Measurements from ENCODE around the gene KRTAP5-8.
"Not testable (repeated sequence)": the region's sequence is repeated elsewhere in the genome, so short reads cannot be mapped to it uniquely, and the experiment has no call there.

The KRTAP5-8 gene

GRCh38 chr11:71537977-71538665 is at the start of gene KRTAP5-8:
KRTAP5-8 (plus strand) TSS chr11:71538025; CDS start chr11:71538056, 31 bp downstream.
- not testable (repeated sequence) for DNase-seq

- DNase-seq, result no peak
Observed at GRCh38 chr11:71488681-71489270, 49.0 kb upstream of the KRTAP5-8 start.

- DNase-seq, result no peak
Observed at GRCh38 chr11:71489311-71490043, 48.3 kb upstream of the KRTAP5-8 start.

- DNase-seq, result no peak
Observed at GRCh38 chr11:71490044-71490730, 47.6 kb upstream of the KRTAP5-8 start.

- DNase-seq, result no peak
Observed at GRCh38 chr11:71490731-71491390, 47.0 kb upstream of the KRTAP5-8 start.

GRCh38 chr11:71491531-71491930 is 46.3 kb upstream of the KRTAP5-8 start:
- DNase-seq, result no peak

- no peak for DNase-seq
Observed at GRCh38 chr11:71491940-71492339, 45.9 kb upstream of the KRTAP5-8 start.

- DNase-seq, result no peak
Observed at GRCh38 chr11:71495286-71496230, 42.3 kb upstream of the KRTAP5-8 start.

GRCh38 chr11:71496421-71496820 is 41.4 kb upstream of the KRTAP5-8 start:
- DNase-seq, result no peak

GRCh38 chr11:71498091-71498490 is 39.7 kb upstream of the KRTAP5-8 start:
- DNase-seq, result no peak

- no peak for DNase-seq
Observed at GRCh38 chr11:71499125-71499524, 38.7 kb upstream of the KRTAP5-8 start.

- no peak for DNase-seq
Observed at GRCh38 chr11:71499546-71499945, 38.3 kb upstream of the KRTAP5-8 start.

- DNase-seq, result peak; percentile 44
Observed at GRCh38 chr11:71500601-71501021, 37.2 kb upstream of the KRTAP5-8 start.

- DNase-seq, result no peak
Observed at GRCh38 chr11:71501071-71501985, 36.5 kb upstream of the KRTAP5-8 start.

GRCh38 chr11:71502026-71502425 is 35.8 kb upstream of the KRTAP5-8 start:
- no peak for DNase-seq

- no peak for DNase-seq
Observed at GRCh38 chr11:71502871-71503435, 34.9 kb upstream of the KRTAP5-8 start.

GRCh38 chr11:71504531-71504930 is 33.3 kb upstream of the KRTAP5-8 start:
- DNase-seq, result peak; percentile 86

- DNase-seq, result peak; percentile 71
Observed at GRCh38 chr11:71505001-71505400, 32.8 kb upstream of the KRTAP5-8 start.

GRCh38 chr11:71505781-71506180 is 32.0 kb upstream of the KRTAP5-8 start:
- no peak for DNase-seq

GRCh38 chr11:71507102-71507501 is 30.7 kb upstream of the KRTAP5-8 start:
- peak; percentile 38 for DNase-seq

Data from NCI-H69 (cell line).